ENCODE results near the gene HIVEP3.

Gene HIVEP3

GRCh38 chr1:41523071-41523470 is 395.7 kb downstream of the HIVEP3 start:
- Histone ChIP-seq H3F3A (ENCODE audit: low read depth) (no peaks in the 10 kb centered on the region), H3K79me2 (ENCODE audit: insufficient read depth, low read length) (no peaks in the 10 kb centered on the region), H2AFZ (ENCODE audit: low read length) (no peak overlapping the region), H3K27me3 (ENCODE audit: insufficient read depth, low read length, poor library complexity, severe bottlenecking) (no peaks in the 10 kb centered on the region), H3K9me2 (replicated peaks; ENCODE audit: low read depth, low read length) (no peaks in the 10 kb centered on the region), H3K4me3 (ENCODE audit: low read length, poor library complexity, severe bottlenecking) (no peak overlapping the region), H4K20me1 (ENCODE audit: insufficient read depth, low read length, poor library complexity, severe bottlenecking) (no peaks in the 10 kb centered on the region), H3K36me3 (ENCODE audit: insufficient read depth, low read length) (no peaks in the 10 kb centered on the region), H3K4me2 (ENCODE audit: low read depth, low read length, poor library complexity, severe bottlenecking) (no peak overlapping the region), H3K4me1 (ENCODE audit: insufficient read depth, low read length, poor library complexity, severe bottlenecking) (no peaks in the 10 kb centered on the region), H3K9ac (ENCODE audit: low read depth, low read length, poor library complexity, severe bottlenecking) (no peak overlapping the region), H3K9me3 (ENCODE audit: insufficient read depth, low read depth, low read length) (no peaks in the 10 kb centered on the region)
- TF ChIP-seq EZH2phosphoT487 (IDR thresholded peaks at IDR 0.05; ENCODE audit: borderline replicate concordance) = no peak

DNA sequence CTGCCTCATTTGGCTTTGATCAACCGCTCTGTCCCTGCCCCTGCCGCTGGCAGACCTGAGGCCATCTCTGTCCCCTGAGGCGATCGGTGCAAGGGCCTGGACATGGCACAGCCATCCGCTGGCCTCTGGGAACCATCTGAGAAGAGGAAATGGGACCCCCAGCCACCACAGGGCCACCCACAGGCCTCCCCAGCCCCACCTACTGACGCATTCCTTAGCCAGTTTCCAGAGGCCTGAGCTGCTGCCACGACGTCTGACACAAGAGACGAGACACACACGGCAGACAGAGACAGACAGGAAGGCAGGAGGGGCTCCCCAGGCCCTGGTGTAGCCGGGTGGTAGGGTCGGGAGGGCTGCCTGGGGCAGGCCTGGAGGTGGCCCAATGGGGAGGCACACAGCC is 397.0 kb downstream of the HIVEP3 start:
- Histone ChIP-seq H3K9me3 (ENCODE audit: insufficient read depth, low read depth, low read length) (no peaks in the 10 kb centered on the region), H3F3A (ENCODE audit: low read depth) (no peaks in the 10 kb centered on the region), H3K4me2 (ENCODE audit: low read depth, low read length, poor library complexity, severe bottlenecking) (no peak overlapping the region), H3K9me2 (replicated peaks; ENCODE audit: low read depth, low read length) (no peaks in the 10 kb centered on the region), H3K36me3 (ENCODE audit: insufficient read depth, low read length) (no peaks in the 10 kb centered on the region), H3K4me3 (ENCODE audit: low read length, poor library complexity, severe bottlenecking) (no peak overlapping the region), H3K79me2 (ENCODE audit: insufficient read depth, low read length) (no peaks in the 10 kb centered on the region), H3K9ac (ENCODE audit: low read depth, low read length, poor library complexity, severe bottlenecking) (no peak overlapping the region), H2AFZ (ENCODE audit: low read length) (no peak overlapping the region), H4K20me1 (ENCODE audit: insufficient read depth, low read length, poor library complexity, severe bottlenecking) (no peaks in the 10 kb centered on the region), H3K4me1 (ENCODE audit: insufficient read depth, low read length, poor library complexity, severe bottlenecking) (no peaks in the 10 kb centered on the region), H3K27me3 (ENCODE audit: insufficient read depth, low read length, poor library complexity, severe bottlenecking) (no peaks in the 10 kb centered on the region)
- no peak for TF ChIP-seq EZH2phosphoT487 (IDR thresholded peaks at IDR 0.05; ENCODE audit: borderline replicate concordance)
- TF ChIP-seq, protein P1, sequence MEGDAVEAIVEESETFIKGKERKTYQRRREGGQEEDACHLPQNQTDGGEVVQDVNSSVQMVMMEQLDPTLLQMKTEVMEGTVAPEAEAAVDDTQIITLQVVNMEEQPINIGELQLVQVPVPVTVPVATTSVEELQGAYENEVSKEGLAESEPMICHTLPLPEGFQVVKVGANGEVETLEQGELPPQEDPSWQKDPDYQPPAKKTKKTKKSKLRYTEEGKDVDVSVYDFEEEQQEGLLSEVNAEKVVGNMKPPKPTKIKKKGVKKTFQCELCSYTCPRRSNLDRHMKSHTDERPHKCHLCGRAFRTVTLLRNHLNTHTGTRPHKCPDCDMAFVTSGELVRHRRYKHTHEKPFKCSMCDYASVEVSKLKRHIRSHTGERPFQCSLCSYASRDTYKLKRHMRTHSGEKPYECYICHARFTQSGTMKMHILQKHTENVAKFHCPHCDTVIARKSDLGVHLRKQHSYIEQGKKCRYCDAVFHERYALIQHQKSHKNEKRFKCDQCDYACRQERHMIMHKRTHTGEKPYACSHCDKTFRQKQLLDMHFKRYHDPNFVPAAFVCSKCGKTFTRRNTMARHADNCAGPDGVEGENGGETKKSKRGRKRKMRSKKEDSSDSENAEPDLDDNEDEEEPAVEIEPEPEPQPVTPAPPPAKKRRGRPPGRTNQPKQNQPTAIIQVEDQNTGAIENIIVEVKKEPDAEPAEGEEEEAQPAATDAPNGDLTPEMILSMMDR (conservative IDR thresholded peaks at IDR 0.05; ENCODE audit: low read length) = no peak

DNA sequence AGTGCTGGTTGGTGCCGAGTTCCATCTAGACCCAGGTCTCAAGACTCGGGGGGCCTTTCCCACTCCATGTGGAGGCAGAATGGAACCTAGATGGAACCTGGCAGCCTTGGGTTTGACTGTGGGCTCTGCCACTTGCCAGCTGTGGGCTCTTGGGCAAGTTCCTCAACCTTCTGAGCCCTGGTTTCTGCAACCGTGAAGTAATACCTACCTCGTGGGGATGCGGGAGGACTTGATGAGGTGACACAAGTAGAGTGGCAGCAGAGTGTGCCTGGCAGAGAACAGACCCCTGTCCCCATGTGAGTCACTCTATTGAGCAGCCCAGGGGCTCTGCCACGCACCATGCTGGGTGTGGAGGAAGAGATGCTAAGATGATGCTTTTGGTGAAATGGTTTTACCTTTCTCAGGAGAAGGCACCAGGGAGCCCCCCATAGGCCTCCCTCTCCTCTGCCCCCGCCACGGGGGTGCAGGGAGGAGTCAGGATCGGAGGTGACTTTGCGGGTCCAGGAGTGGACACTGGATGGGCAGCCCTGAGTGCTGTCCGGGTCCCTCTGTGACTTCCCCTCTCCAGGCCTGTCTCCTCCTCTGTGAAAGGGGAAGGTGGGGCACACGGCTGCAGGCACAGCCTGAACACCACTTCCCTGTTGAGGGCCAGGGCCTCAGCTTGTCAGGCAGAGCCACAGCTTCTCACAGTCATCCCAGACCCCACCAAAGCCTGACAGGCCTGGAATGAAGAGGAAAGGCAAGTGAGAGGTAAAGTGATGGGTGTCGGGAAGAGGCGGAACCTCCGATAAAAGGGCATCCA is 397.6 kb downstream of the HIVEP3 start:
- H2AFZ ChIP-seq (ENCODE audit: low read length) = no peak overlapping the region
- no peaks in the 10 kb centered on the region for H4K20me1 ChIP-seq (ENCODE audit: insufficient read depth, low read length, poor library complexity, severe bottlenecking)
- no peak overlapping the region for H3K4me2 ChIP-seq (ENCODE audit: low read depth, low read length, poor library complexity, severe bottlenecking)
- no peaks in the 10 kb centered on the region for H3K36me3 ChIP-seq (ENCODE audit: insufficient read depth, low read length)
- no peak overlapping the region for H3K4me3 ChIP-seq (ENCODE audit: low read length, poor library complexity, severe bottlenecking)
- no peak overlapping the region for H3K9ac ChIP-seq (ENCODE audit: low read depth, low read length, poor library complexity, severe bottlenecking)
- H3K27me3 ChIP-seq (ENCODE audit: insufficient read depth, low read length, poor library complexity, severe bottlenecking) = no peaks in the 10 kb centered on the region
- no peaks in the 10 kb centered on the region for H3K9me2 ChIP-seq (replicated peaks; ENCODE audit: low read depth, low read length)
- TF ChIP-seq EZH2phosphoT487 (IDR thresholded peaks at IDR 0.05; ENCODE audit: borderline replicate concordance) = no peak
- TF ChIP-seq, protein P1 (conservative IDR thresholded peaks at IDR 0.05; ENCODE audit: low read length) = no peak
- no peaks in the 10 kb centered on the region for H3F3A ChIP-seq (ENCODE audit: low read depth)
- H3K9me3 ChIP-seq (ENCODE audit: insufficient read depth, low read depth, low read length) = no peaks in the 10 kb centered on the region
- H3K79me2 ChIP-seq (ENCODE audit: insufficient read depth, low read length) = no peaks in the 10 kb centered on the region
- no peaks in the 10 kb centered on the region for H3K4me1 ChIP-seq (ENCODE audit: insufficient read depth, low read length, poor library complexity, severe bottlenecking)

GRCh38 chr1:41519667-41520066 is 399.1 kb downstream of the HIVEP3 start:
- Histone ChIP-seq H4K20me1 (ENCODE audit: insufficient read depth, low read length, poor library complexity, severe bottlenecking) (no peaks in the 10 kb centered on the region), H3K9me2 (replicated peaks; ENCODE audit: low read depth, low read length) (no peaks in the 10 kb centered on the region)

More at GRCh38 chr1:41519667-41520066, 399.1 kb downstream of the HIVEP3 start:
- no peak overlapping the region for H3K9ac ChIP-seq (ENCODE audit: low read depth, low read length, poor library complexity, severe bottlenecking)
- H3K9me3 ChIP-seq (ENCODE audit: insufficient read depth, low read depth, low read length) = no peaks in the 10 kb centered on the region
- H3K4me1 ChIP-seq (ENCODE audit: insufficient read depth, low read length, poor library complexity, severe bottlenecking) = no peaks in the 10 kb centered on the region
- H3K4me2 ChIP-seq (ENCODE audit: low read depth, low read length, poor library complexity, severe bottlenecking) = no peak overlapping the region
- no peaks in the 10 kb centered on the region for H3K27me3 ChIP-seq (ENCODE audit: insufficient read depth, low read length, poor library complexity, severe bottlenecking)
- H3K4me3 ChIP-seq (ENCODE audit: low read length, poor library complexity, severe bottlenecking) = no peak overlapping the region
- H3K79me2 ChIP-seq (ENCODE audit: insufficient read depth, low read length) = no peaks in the 10 kb centered on the region
- H3F3A ChIP-seq (ENCODE audit: low read depth) = no peaks in the 10 kb centered on the region
- no peak for TF ChIP-seq EZH2phosphoT487 (IDR thresholded peaks at IDR 0.05; ENCODE audit: borderline replicate concordance)
- TF ChIP-seq, protein P1 (conservative IDR thresholded peaks at IDR 0.05; ENCODE audit: low read length) = no peak
- no peak overlapping the region for H2AFZ ChIP-seq (ENCODE audit: low read length)
- no peaks in the 10 kb centered on the region for H3K36me3 ChIP-seq (ENCODE audit: insufficient read depth, low read length)

Data from Loucy (cell line).